IMR-90 (cell line): ENCODE measurements around the gene ZMIZ1.

Experiments used
- CEBPB ChIP-seq: IDR thresholded peaks from 2 replicates; pipeline ENCODE4 v1.6.1; 2012; ENCODE audit warnings: low read depth, low read length, improper control_type of control experiment
- CHD1 ChIP-seq: IDR thresholded peaks from 2 replicates; pipeline ENCODE4 v1.6.1; 2012; ENCODE audit warnings: low read depth, low read length, improper control_type of control experiment
- CTCF ChIP-seq: conservative IDR thresholded peaks from 2 replicates; pipeline ENCODE4 v1.5.1; 2012; ENCODE audit warnings: mild to moderate bottlenecking, low read depth, low read length, improper control_type of control experiment
- POLR2A ChIP-seq: IDR thresholded peaks from 2 replicates; pipeline ENCODE4 v1.6.1; 2012; ENCODE audit warnings: mild to moderate bottlenecking, low read depth, low read length

- no peak for TF ChIP-seq POLR2A
- no peak for TF ChIP-seq CTCF
- TF ChIP-seq CEBPB, result no peak
- no peak for TF ChIP-seq CHD1
Observed at GRCh38 chr10:79239924-79240581, 171.3 kb downstream of the ZMIZ1 start.
